DMS114 treated with DMSO at 0.1 percent for 48 hours (cell line): ENCODE data around the gene EPB41L4B.

ENCODE experiments used
- DNase-seq: peaks from one replicate; lab custom pipeline; 2025; ENCODE audit not compliant: unreplicated experiment; lab: John Stamatoyannopoulos, UW

EPB41L4B gene

DNA sequence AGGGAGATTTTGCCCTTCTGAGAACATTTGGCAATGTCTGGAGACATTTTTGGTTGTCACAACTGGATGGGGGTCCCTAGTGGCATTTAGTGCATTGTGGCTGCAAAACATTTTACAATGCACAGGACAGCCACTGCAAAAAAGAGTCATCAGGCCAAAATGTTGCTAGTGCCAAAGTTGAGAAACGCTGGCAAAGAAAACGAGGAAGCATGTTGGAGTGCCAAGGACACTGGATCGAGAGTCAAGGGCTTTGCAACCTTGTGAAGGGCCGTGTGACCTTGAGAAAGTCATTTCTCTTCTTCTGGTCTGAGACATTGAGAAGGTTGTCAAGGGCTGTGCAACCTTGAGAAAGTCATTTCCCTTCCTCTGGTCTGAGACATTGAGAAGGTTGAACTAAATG is 108.1 kb downstream of the EPB41L4B start:
- DNase-seq, result no peak

DNA sequence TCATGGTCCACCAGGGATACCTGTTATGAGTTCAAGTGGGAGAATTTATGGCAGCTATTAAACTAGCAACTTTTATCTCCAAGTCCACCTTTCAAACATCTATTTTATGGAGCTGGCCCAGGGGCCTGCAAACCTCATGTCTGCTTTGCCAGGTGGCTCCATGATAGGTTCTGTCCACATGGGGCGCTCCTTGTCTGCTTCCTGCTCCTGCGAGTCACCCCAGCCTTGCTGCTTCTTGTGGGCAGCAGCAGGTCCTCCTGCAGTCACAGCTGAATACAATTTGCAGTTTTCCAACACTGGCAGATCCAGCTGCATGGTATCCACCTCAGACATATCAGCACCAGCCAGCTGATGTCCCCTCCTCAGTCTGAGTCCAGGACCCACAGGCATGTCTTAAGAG is 114.2 kb downstream of the EPB41L4B start:
- DNase-seq, result no peak

DNA sequence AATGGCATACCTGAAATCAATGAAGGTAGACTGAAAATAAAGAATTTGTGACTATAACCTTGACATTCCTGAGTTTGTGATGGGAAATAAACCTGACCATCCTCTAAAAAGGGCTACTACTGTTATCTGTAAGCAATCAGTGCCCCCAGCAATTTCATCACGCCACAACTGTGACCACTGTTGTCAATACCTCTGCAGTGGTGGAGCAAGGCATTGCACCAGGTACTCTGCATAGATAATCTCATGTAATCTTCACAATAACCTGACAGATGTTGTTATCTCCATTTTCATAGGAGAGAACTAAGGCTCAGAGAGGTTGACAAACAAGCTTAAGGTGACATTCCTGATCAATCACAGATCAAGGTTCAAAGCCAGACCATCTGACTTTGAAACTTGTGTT is 115.3 kb downstream of the EPB41L4B start:
- DNase-seq, result no peak

DNA sequence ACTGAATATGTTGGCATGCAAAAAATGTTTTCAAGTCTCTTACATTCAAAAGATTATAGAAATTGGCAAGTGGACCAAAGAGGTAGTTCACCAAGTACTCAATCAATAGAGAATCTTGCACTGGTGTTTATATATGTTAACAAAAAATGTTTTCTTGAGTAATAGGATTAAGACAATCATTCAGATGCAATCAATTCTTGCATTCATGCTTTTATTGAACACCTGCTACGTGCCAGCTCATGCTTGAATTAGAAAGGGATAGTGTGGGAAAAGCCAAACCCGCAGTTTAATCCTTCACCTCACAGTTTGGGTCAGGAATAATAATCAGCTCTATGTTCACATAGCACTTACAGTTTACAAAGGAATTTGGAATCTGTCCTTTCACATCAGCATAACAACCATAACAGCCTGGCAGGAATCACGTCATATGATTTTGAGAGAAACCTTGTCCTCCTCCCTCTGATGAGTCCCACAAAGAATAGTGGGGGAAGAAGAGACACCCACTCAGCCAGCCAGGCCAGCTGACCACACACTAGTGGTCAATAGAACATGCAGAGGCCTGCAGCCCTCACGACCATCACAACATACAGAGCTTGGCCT is 117.0 kb downstream of the EPB41L4B start:
- no peak for DNase-seq

GRCh38 chr9:109199676-109200075 is 121.2 kb downstream of the EPB41L4B start:
- no peak for DNase-seq

DNA sequence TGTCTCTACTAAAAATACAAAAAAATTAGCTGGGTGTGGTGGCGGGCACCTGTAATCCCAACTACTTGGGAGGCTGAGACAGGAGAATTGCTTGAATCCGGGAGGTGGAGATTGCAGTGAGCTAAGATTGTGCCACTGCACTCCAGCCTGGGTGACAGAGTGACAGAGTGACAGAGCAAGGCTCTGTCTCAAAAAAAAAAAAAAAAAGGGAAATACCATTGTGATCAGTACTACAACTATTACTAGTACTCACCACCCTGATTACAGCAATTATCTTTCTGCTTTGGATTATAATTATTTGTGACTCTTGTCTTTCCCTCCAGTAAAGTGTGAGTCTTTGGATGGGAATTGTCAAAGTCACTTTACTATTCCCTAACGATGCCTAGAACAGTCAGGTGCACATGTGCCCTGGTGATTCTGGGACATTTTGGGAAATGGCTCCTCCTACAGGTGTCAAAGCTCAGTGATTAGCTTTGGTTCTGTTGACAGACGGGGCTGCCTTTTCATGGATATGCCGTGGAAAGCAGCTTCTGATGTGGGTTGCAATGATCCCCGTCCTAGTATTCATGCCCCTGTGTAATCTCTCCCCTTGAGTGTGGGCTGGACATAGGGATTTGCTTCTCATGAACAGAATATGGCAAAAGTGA is 122.0 kb downstream of the EPB41L4B start:
- DNase-seq, result no peak

DNA sequence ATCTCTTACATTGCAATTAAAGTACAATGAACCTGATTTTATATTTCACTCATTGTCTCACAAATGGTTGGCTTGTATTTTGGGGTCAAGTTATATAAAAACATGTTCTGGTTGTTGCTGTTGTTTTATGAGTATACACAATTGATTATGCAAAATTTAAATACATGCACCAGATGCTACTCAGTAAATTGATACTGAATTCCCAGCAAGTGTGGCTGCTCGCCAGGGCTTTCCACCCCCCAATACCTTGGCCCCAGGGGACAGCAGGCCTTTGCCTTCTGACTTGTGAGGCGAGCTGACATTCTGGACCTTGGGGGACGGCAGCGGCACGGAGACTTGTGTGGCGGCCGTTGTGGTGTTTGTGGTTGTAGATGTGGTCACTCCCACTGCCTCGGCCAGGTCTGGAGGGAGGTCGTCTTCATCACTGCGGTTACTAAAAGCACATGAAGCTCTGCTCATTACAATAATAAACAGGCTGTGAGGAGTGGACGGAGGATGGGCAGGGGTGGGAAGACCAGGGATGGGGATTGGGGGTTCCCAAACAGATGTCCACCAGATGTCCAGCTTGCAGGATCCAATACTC is 126.8 kb downstream of the EPB41L4B start:
- no peak for DNase-seq

DNA sequence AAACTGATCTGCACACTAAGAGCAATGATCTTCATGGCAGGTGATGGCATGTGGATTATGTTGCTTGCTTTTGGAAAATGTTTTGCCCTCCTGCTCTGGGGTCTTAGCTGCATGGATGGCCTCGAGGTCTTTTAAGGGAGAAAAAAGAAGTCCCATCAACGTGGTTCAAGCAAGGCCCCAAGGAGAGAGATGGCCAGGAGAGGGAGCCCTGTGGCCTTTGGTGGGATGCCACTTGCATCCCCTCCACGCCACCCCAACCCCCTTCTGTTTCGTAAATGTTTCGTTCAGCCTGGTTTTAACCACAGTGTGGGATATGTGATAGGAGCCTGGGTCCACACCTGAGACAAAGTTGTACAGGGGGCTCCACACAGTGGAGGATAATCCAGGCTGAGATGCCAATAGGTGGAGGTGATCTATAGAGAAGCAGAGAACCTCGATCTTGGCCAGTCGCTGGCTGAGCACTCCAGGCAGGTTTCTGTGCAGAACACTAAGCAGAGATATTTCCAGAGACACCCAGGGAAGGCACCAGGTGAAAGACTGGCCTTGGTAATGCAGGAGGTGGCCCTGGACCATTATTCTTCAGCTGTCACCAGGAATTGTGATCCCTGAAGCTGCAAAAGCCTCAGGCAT is 128.0 kb downstream of the EPB41L4B start:
- no peak for DNase-seq

DNA sequence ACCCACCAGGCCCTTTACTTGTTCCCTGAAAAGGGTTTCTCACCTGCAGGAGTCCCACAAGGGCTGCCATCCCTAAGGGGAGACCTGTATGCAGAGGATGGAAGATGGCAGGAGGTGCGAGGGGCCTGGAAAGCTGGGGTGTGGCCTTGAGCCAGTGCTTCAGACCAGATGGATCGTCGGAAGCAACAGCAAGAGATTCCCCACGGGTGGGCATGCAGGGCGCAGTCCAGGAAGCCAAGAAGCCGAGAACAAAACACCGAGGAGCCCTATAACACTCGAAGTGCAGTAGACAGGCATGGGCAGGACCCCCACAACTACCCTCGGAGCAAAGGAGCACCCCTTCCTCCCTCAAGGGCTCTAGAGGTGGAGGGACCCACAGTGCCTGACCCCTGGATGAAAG is 129.1 kb downstream of the EPB41L4B start:
- no peak for DNase-seq

- no peak for DNase-seq
These were observed 130.7 kb downstream of the EPB41L4B start for GRCh38 chr9:109190151-109190550.

DNA sequence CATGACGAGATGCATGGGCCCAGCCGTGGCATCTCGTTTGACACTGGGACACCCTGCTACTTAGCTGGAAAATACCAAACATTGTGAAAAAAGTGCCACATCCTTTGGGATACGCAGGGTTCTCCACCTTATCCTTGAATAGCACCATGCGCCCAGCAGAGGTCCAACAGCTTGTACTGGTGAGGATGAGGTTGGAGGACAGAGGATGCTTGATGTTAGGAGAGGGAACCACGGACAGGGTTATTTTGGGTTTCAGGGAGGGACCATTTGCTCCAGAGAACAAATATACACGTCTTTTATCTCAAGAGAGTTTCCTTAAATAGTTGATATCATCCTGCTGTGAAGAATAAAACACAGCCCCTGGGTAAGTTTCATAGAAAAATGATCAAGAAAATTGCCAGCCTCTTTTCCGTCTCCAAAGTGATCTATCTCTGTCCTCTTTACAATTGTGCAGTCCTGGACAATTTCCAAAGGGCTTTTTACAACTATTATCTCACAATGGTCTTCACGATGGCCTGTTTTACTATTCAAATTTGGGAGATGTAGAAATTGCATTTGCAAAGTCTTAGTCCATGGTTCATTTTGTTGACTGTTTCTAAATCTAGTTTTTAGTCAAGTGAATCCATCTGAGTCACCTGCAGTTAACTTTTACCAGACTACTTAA is 133.9 kb downstream of the EPB41L4B start:
- DNase-seq, result no peak

- no peak for DNase-seq
These were observed 137.7 kb downstream of the EPB41L4B start for GRCh38 chr9:109182940-109183798.

GRCh38 chr9:109182550-109182939 is 138.3 kb downstream of the EPB41L4B start:
- DNase-seq, result no peak

DNA sequence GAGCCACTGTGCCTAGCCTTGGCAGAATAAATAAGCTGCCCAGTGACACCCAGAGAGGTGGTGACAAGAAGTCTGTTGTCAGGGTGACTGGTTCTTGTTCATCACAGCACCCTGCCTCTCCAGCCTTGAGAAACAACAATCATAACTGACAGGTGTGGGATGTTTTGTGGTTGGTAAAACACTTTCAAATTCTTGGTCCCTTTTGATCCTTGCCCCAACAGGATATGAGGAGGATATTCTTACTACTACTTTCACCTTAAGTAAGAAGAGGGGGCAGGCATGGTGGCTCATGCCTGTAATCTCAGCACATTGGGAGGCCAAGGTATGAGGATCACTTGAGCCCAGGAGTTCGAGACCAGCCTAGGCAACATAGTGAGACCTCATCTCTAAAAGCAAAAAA is 139.6 kb downstream of the EPB41L4B start:
- no peak for DNase-seq

- DNase-seq, result no peak
These were observed 140.9 kb downstream of the EPB41L4B start for GRCh38 chr9:109179801-109180523.

- DNase-seq, result no peak
These were observed 143.9 kb downstream of the EPB41L4B start for GRCh38 chr9:109176963-109177362.

GRCh38 chr9:109176386-109176785 is 144.5 kb downstream of the EPB41L4B start:
- DNase-seq, result no peak

- DNase-seq, result no peak
These were observed 147.9 kb downstream of the EPB41L4B start for GRCh38 chr9:109172935-109173334.

- DNase-seq, result no peak
These were observed 148.9 kb downstream of the EPB41L4B start for GRCh38 chr9:109171926-109172325.

- DNase-seq, result no peak
These were observed 152.7 kb downstream of the EPB41L4B start for GRCh38 chr9:109168170-109168569.
